A673 (cell line): Measurements from ENCODE around the gene ARHGEF9.

Experiments used
- EZH2 ChIP-seq: fragments of 200-600 bp; sonication (generic); IDR thresholded peaks from 2 replicates; pipeline ENCODE4 v1.6.1; 2017; ENCODE audit warnings: borderline replicate concordance, low read depth, mild to moderate bottlenecking, mixed read lengths, antibody characterized with exemption, low read length; ENCODE audit not compliant: poor library complexity, severe bottlenecking
- TF ChIP-seq, protein P1 (sequence below): fragments of 300-800, 200-600 bp; sonication (generic); conservative IDR thresholded peaks from 2 replicates; pipeline ENCODE4 v1.5.1; 2017; ENCODE audit warnings: low read depth, mild to moderate bottlenecking, antibody characterized with exemption, low read length, moderate library complexity, mixed read lengths

- TF ChIP-seq, protein P1, sequence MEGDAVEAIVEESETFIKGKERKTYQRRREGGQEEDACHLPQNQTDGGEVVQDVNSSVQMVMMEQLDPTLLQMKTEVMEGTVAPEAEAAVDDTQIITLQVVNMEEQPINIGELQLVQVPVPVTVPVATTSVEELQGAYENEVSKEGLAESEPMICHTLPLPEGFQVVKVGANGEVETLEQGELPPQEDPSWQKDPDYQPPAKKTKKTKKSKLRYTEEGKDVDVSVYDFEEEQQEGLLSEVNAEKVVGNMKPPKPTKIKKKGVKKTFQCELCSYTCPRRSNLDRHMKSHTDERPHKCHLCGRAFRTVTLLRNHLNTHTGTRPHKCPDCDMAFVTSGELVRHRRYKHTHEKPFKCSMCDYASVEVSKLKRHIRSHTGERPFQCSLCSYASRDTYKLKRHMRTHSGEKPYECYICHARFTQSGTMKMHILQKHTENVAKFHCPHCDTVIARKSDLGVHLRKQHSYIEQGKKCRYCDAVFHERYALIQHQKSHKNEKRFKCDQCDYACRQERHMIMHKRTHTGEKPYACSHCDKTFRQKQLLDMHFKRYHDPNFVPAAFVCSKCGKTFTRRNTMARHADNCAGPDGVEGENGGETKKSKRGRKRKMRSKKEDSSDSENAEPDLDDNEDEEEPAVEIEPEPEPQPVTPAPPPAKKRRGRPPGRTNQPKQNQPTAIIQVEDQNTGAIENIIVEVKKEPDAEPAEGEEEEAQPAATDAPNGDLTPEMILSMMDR: no peak
- no peak for TF ChIP-seq EZH2
Measured at GRCh38 chrX:63713526-63713925, 71.5 kb downstream of the ARHGEF9 start.
